Central memory CD8-positive, alpha-beta T cell (primary cell): ENCODE results near the gene GSK3B.

Experiments
- ATAC-seq: fragments of 150-1000 bp; cut with Tn5 transposase; replicated peaks from 2 replicates; pipeline ENCODE4 v1.10.0; 2022; ENCODE audit warnings: mild to moderate bottlenecking, moderate FRiP score, moderate number of reproducible peaks; ENCODE audit not compliant: poor library complexity, severe bottlenecking; ENCODE audit errors: extremely low read depth
- DNase-seq, 2 donors: peaks; one replicate each; pipeline ENCODE4 v3.0.0; 2021; ENCODE audit warnings: low spot score in 2 of 2
- H3K27ac Mint-ChIP-seq: one replicate; pipeline ENCODE4 v1.8.0; 2022; ENCODE audit warnings: low read depth, mild to moderate bottlenecking, moderate library complexity, mixed read lengths
- H3K27me3 Mint-ChIP-seq: one replicate; pipeline ENCODE4 v1.8.0; 2022; ENCODE audit warnings: mixed read lengths
- H3K36me3 Mint-ChIP-seq: one replicate; pipeline ENCODE4 v1.8.0; 2022; ENCODE audit warnings: mild to moderate bottlenecking, moderate library complexity, mixed read lengths; ENCODE audit not compliant: insufficient read depth
- H3K4me1 Mint-ChIP-seq: one replicate; pipeline ENCODE4 v1.8.0; 2022; ENCODE audit warnings: mixed read lengths
- H3K4me3 Mint-ChIP-seq: one replicate; pipeline ENCODE4 v1.8.0; 2022; ENCODE audit warnings: mild to moderate bottlenecking, moderate library complexity, mixed read lengths
- H3K9me3 Mint-ChIP-seq: one replicate; pipeline ENCODE4 v1.8.0; 2022; ENCODE audit warnings: mixed read lengths

The GSK3B gene

DNA sequence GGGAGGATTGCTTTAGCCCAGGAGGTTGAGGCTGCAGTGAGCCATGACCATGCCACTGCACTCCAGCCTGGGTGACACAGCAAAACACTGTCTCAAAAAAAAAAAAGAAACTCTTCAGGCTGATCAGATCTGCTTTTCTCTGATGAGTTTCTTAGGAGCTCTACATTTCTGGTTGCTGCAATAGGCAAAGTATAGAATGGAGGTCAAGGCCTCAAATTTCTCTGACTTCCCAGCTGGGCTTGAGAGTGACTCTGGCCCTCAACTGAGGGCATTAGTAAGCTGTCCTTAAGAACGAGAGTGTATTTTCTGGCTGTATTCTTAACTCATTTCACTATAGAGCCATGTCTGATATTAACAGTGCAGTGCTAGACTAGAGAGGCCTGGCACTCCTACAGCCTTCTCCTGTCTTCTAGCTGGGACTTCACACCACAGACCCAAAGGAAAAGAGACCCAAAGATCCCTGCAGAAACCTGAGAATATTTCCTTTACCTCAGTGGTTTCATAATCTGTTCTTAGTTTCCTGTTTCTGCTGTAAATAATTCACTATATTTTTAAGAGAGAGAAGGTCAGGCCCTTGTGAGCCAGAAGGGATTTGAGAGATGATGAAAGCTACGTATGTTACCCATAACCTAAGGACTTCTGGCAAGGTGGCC is 314.4 kb downstream of the GSK3B start:
- Mint-ChIP-seq H3K27me3 (peaks cover 3% of the 10 kb centered on the region), H3K9me3 (peaks cover 6% of the 10 kb centered on the region), H3K4me3 (no peak overlapping the region), H3K27ac (no peak overlapping the region), H3K36me3 (no peaks in the 10 kb centered on the region), H3K4me1 (no peaks in the 10 kb centered on the region)
- ATAC-seq (no peak), DNase-seq (no peak)

DNA sequence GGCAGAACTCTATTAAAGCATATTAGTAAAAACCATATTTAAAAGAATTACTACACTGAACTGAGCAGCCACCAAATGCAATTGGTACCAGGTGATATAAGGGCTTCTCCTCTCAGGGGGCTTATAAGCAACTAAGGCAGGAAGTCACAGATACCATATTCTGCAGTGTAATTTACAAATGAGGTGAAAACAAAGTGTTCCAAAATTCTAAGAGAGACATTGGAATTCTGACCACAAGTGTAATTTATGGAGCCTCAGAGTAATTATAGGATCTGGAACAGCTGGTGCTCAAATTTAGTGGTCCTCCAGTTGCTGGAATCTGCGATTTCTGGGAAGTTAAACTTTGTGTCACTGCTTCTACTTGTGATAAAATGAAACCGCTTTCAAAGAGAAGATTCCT is 315.4 kb downstream of the GSK3B start:
- H3K9me3 Mint-ChIP-seq: peaks cover 6% of the 10 kb centered on the region
- no peaks in the 10 kb centered on the region for H3K4me1 Mint-ChIP-seq
- H3K27ac Mint-ChIP-seq: no peak overlapping the region
- H3K27me3 Mint-ChIP-seq: peaks cover 7% of the 10 kb centered on the region
- no peak for DNase-seq
- no peak for ATAC-seq
- H3K4me3 Mint-ChIP-seq: no peak overlapping the region
- no peaks in the 10 kb centered on the region for H3K36me3 Mint-ChIP-seq

DNA sequence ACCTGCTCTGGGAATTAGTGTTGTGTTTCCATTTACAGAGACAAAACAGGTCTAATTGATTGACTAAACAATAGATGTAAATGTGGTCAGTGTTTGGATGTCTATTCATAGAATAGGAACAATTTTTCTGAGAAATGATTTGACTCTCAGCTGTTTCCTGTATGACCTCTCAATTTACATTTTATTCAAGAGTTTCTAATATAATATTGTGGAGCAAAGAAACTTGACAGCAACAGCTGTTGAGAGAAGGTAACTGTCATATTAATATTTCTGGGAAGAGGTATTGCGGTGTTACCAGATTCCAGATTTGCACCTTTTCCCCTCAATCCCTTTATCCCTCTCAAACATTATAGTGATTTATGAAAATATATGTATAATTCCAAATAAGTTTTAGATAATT is 316.1 kb downstream of the GSK3B start:
- ATAC-seq (no peak), DNase-seq (no peak)
- H3K36me3 Mint-ChIP-seq: no peaks in the 10 kb centered on the region
- H3K9me3 Mint-ChIP-seq: peaks cover 6% of the 10 kb centered on the region
- no peak overlapping the region for H3K4me3 Mint-ChIP-seq
- H3K4me1 Mint-ChIP-seq: no peaks in the 10 kb centered on the region
- H3K27ac Mint-ChIP-seq: no peak overlapping the region
- H3K27me3 Mint-ChIP-seq: peaks cover 7% of the 10 kb centered on the region

DNA sequence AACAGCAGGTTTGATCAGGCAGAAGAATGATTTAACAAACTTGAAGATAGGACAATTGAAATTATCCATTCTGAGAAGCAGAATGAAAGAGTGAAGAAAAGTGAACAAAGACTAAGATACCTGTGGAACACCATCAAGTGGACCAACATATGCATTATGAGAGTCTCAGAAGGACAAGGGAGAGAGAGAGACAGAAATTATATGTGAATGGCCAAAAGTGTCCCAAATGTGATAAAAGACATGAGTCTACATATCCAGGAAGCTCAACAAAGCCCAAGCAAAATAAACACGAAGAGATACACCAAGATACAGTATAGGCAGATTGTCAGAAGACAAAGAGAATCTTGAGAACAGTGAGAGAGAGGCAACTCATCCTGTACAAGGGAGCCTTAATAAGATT is 317.9 kb downstream of the GSK3B start:
- Mint-ChIP-seq H3K27me3 (peaks cover 7% of the 10 kb centered on the region), H3K4me1 (no peaks in the 10 kb centered on the region), H3K27ac (no peak overlapping the region), H3K36me3 (no peaks in the 10 kb centered on the region), H3K4me3 (no peak overlapping the region), H3K9me3 (peaks cover 6% of the 10 kb centered on the region)
- ATAC-seq (no peak), DNase-seq (no peak)

- DNase-seq (no peak), ATAC-seq (no peak)
- H3K9me3 Mint-ChIP-seq: peaks cover 6% of the 10 kb centered on the region
- no peaks in the 10 kb centered on the region for H3K36me3 Mint-ChIP-seq
- H3K4me1 Mint-ChIP-seq: no peaks in the 10 kb centered on the region
- H3K27ac Mint-ChIP-seq: no peak overlapping the region
- H3K4me3 Mint-ChIP-seq: no peak overlapping the region
- peaks cover 7% of the 10 kb centered on the region for H3K27me3 Mint-ChIP-seq
Measured at GRCh38 chr3:119774444-119774843, 319.8 kb downstream of the GSK3B start.
